ENCODE measurements around the gene PSMB11.

PSMB11 gene

GRCh38 chr14:23042162-23042965 is at the start of gene PSMB11:
PSMB11 (plus strand) TSS chr14:23042212; CDS start chr14:23042226, 14 bp downstream.
- no peak for TF ChIP-seq CTCF (IDR thresholded peaks at IDR 0.05; ENCODE audit: borderline replicate concordance, insufficient read depth, low read depth, low read length)
- H3K4me3 ChIP-seq (ENCODE audit: low read depth, low read length), result no peak within 1 kb of the TSS

GRCh38 chr14:22993517-22993916 is 48.5 kb upstream of the PSMB11 start:
- no peak for TF ChIP-seq CTCF (IDR thresholded peaks at IDR 0.05; ENCODE audit: borderline replicate concordance, insufficient read depth, low read depth, low read length)
- H3K4me3 ChIP-seq (ENCODE audit: low read depth, low read length), result no peak overlapping the region

- peak; percentile 62 for TF ChIP-seq CTCF (IDR thresholded peaks at IDR 0.05; ENCODE audit: borderline replicate concordance, insufficient read depth, low read depth, low read length)
- H3K4me3 ChIP-seq (ENCODE audit: low read depth, low read length), result no peak overlapping the region
Measured at GRCh38 chr14:22994762-22995275, 47.2 kb upstream of the PSMB11 start.

- H3K4me3 ChIP-seq (ENCODE audit: low read depth, low read length), result no peak overlapping the region
- no peak for TF ChIP-seq CTCF (IDR thresholded peaks at IDR 0.05; ENCODE audit: borderline replicate concordance, insufficient read depth, low read depth, low read length)
Measured at GRCh38 chr14:22995889-22996625, 46.0 kb upstream of the PSMB11 start.

- H3K4me3 ChIP-seq (ENCODE audit: low read depth, low read length), result no peak overlapping the region
- no peak for TF ChIP-seq CTCF (IDR thresholded peaks at IDR 0.05; ENCODE audit: borderline replicate concordance, insufficient read depth, low read depth, low read length)
Measured at GRCh38 chr14:22996768-22997654, 45.0 kb upstream of the PSMB11 start.

GRCh38 chr14:22997676-22998323 is 44.2 kb upstream of the PSMB11 start:
- no peak for TF ChIP-seq CTCF (IDR thresholded peaks at IDR 0.05; ENCODE audit: borderline replicate concordance, insufficient read depth, low read depth, low read length)

More at GRCh38 chr14:22997676-22998323, 44.2 kb upstream of the PSMB11 start:
- H3K4me3 ChIP-seq (ENCODE audit: low read depth, low read length), result no peak overlapping the region

Measured in GM12875 (cell line).